H9 (cell line): ENCODE measurements around the gene DLG2. TPM values are rescaled to one million over a fixed set of nuclear protein-coding genes. Genes with fewer than 3 reads are reported as not detected.

ENCODE experiments used
- DNase-seq: peaks from one replicate; pipeline ENCODE4 v3.0.0-alpha.2; 2017
- H2AFZ ChIP-seq: one replicate; pipeline ENCODE4 v1.6.1; 2013; ENCODE audit warnings: mild to moderate bottlenecking, low read length, control low read depth, moderate library complexity
- H2AK5ac ChIP-seq: 2 replicates; pipeline ENCODE4 v1.6.1; 2013; ENCODE audit warnings: low read length, control low read depth, mixed read lengths; ENCODE audit not compliant: insufficient read length
- H2BK120ac ChIP-seq: one replicate; pipeline ENCODE4 v1.6.1; 2013; ENCODE audit warnings: low read depth, mild to moderate bottlenecking, low read length, control low read depth, inconsistent platforms; ENCODE audit not compliant: poor library complexity, severe bottlenecking
- H2BK12ac ChIP-seq: 2 replicates; pipeline ENCODE4 v1.6.1; 2013; ENCODE audit warnings: low read length, control low read depth, mixed read lengths, low read depth; ENCODE audit not compliant: insufficient read length
- H2BK15ac ChIP-seq: 2 replicates; pipeline ENCODE4 v1.6.1; 2013; ENCODE audit warnings: low read depth, low read length, control low read depth
- H2BK20ac ChIP-seq: one replicate; pipeline ENCODE4 v1.6.1; 2013; ENCODE audit warnings: low read depth, mild to moderate bottlenecking, low read length, control low read depth, inconsistent platforms; ENCODE audit not compliant: poor library complexity, severe bottlenecking
- H2BK5ac ChIP-seq: 2 replicates; pipeline ENCODE4 v1.6.1; 2013; ENCODE audit warnings: low read length, control low read depth, mixed read lengths; ENCODE audit not compliant: insufficient read length
- H3K14ac ChIP-seq: 2 replicates; pipeline ENCODE4 v1.6.1; 2013; ENCODE audit warnings: low read length, control low read depth; ENCODE audit not compliant: insufficient read depth
- H3K18ac ChIP-seq: 2 replicates; pipeline ENCODE4 v1.6.1; 2013; ENCODE audit warnings: low read depth, mild to moderate bottlenecking, mixed read lengths, low read length, control low read depth; ENCODE audit not compliant: insufficient read length
- H3K23ac ChIP-seq: 2 replicates; pipeline ENCODE4 v1.6.1; 2013; ENCODE audit warnings: low read length, control low read depth, mixed read lengths, low read depth; ENCODE audit not compliant: insufficient read length
- H3K23me2 ChIP-seq: 2 replicates; pipeline ENCODE4 v1.6.1; 2013; ENCODE audit warnings: low read depth, mild to moderate bottlenecking, mixed read lengths, low read length, control low read depth; ENCODE audit not compliant: insufficient read length, poor library complexity, severe bottlenecking
- H3K27ac ChIP-seq: 2 replicates; pipeline ENCODE4 v1.5.1; 2013; ENCODE audit warnings: low read length, control low read depth, mixed read lengths, low read depth; ENCODE audit not compliant: insufficient read length
- H3K27me3 ChIP-seq: 2 replicates; pipeline ENCODE4 v1.6.1; 2013; ENCODE audit warnings: low read length, control low read depth, inconsistent platforms; ENCODE audit not compliant: insufficient read depth
- H3K4ac ChIP-seq: 2 replicates; pipeline ENCODE4 v1.6.1; 2013; ENCODE audit warnings: low read depth, mild to moderate bottlenecking, control low read depth, inconsistent platforms, low read length, moderate library complexity
- H3K4me1 ChIP-seq: 2 replicates; pipeline ENCODE4 v1.6.1; 2013; ENCODE audit warnings: low read length, control low read depth, inconsistent platforms; ENCODE audit not compliant: insufficient read depth
- H3K4me2 ChIP-seq: 2 replicates; pipeline ENCODE4 v1.6.1; 2013; ENCODE audit warnings: low read length, control low read depth, mixed read lengths; ENCODE audit not compliant: insufficient read length, insufficient read depth
- H3K56ac ChIP-seq: 2 replicates; pipeline ENCODE4 v1.6.1; 2013; ENCODE audit warnings: low read depth, mild to moderate bottlenecking, mixed read lengths, low read length, control low read depth; ENCODE audit not compliant: insufficient read length
- H3K79me1 ChIP-seq: 2 replicates; pipeline ENCODE4 v1.6.1; 2013; ENCODE audit warnings: low read depth, mild to moderate bottlenecking, moderate library complexity, low read length, control low read depth, inconsistent platforms; ENCODE audit not compliant: insufficient read depth, poor library complexity, severe bottlenecking
- H3K79me2 ChIP-seq: 2 replicates; pipeline ENCODE4 v1.6.1; 2013; ENCODE audit warnings: low read length, control low read depth, inconsistent platforms; ENCODE audit not compliant: insufficient read depth
- H3K9ac ChIP-seq: 2 replicates; pipeline ENCODE4 v1.6.1; 2013; ENCODE audit warnings: low read length, control low read depth, mixed read lengths; ENCODE audit not compliant: insufficient read length; ENCODE audit errors: extremely low read depth
- H3K9me3 ChIP-seq: one replicate; pipeline ENCODE4 v1.6.1; 2013; ENCODE audit warnings: low read depth, low read length, inconsistent platforms; ENCODE audit not compliant: control insufficient read depth
- H3T11ph ChIP-seq: one replicate; pipeline ENCODE4 v1.6.1; 2013; ENCODE audit warnings: mild to moderate bottlenecking, low read length, control low read depth, inconsistent platforms
- H4K20me1 ChIP-seq: one replicate; pipeline ENCODE4 v1.6.1; 2013; ENCODE audit not compliant: control insufficient read depth, insufficient read length, insufficient read depth
- H4K5ac ChIP-seq: 2 replicates; pipeline ENCODE4 v1.6.1; 2013; ENCODE audit warnings: low read depth, mild to moderate bottlenecking, mixed read lengths, low read length, control low read depth; ENCODE audit not compliant: insufficient read length
- H4K8ac ChIP-seq: replicated peaks from 2 replicates; pipeline ENCODE4 v1.6.1; 2013; ENCODE audit warnings: low read length, control low read depth, mixed read lengths, low read depth; ENCODE audit not compliant: insufficient read length
- H4K91ac ChIP-seq: 2 replicates; pipeline ENCODE4 v1.6.1; 2013; ENCODE audit warnings: low read depth, mild to moderate bottlenecking, moderate library complexity, mixed read lengths, low read length, control low read depth; ENCODE audit not compliant: insufficient read length
- H3K27ac Mint-ChIP-seq, 3 experiments: 2 replicates in 2 of 3; 3 replicates in 1 of 3; pipeline ENCODE4 v1.8.0; 2020 to 2021; ENCODE audit warnings: mixed read lengths in 3 of 3, mild to moderate bottlenecking in 1 of 3, moderate library complexity in 1 of 3
- H3K27me3 Mint-ChIP-seq: 2 replicates; pipeline ENCODE4 v1.8.0; 2021; ENCODE audit warnings: low read depth, mild to moderate bottlenecking, moderate library complexity, mixed read lengths
- H3K36me3 Mint-ChIP-seq, 3 experiments: 2 replicates in 2 of 3; 3 replicates in 1 of 3; pipeline ENCODE4 v1.8.0; 2020 to 2021; ENCODE audit warnings: low read depth in 3 of 3, mixed read lengths in 3 of 3; ENCODE audit not compliant: insufficient read depth in 1 of 3
- H3K4me1 Mint-ChIP-seq, 2 experiments: 2 replicates each; pipeline ENCODE4 v1.8.0; 2020; ENCODE audit warnings: mixed read lengths in 2 of 2
- H3K4me3 Mint-ChIP-seq, 2 experiments: 2 replicates in 1 of 2; 3 replicates in 1 of 2; pipeline ENCODE4 v1.8.0; 2020 to 2021; ENCODE audit warnings: mild to moderate bottlenecking in 2 of 2, mixed read lengths in 2 of 2, moderate library complexity in 1 of 2
- H3K9me3 Mint-ChIP-seq, 2 experiments: 2 replicates in 1 of 2; 3 replicates in 1 of 2; pipeline ENCODE4 v1.8.0; 2020; ENCODE audit warnings: mild to moderate bottlenecking in 2 of 2, mixed read lengths in 2 of 2, moderate library complexity in 1 of 2
- WGBS: extraction: QIAGEN DNeasy Blood & Tissue Kit; methylation state at CpG from one replicate; pipeline ENCODE4 v1.1.7; 2013; ENCODE audit warnings: missing lambda C conversion rate, low lambda C conversion rate, mixed read lengths; ENCODE audit not compliant: insufficient read length; ENCODE audit errors: extremely low coverage; 5-methylcytosine and 5-hydroxymethylcytosine counted together
- total RNA-seq: library from RNA; stranded (reverse); gene quantifications from 2 replicates; pipeline ENCODE4 v1.2.1, GENCODE V29; 2021
- TF ChIP-seq, protein P1 (sequence below): fragments of 200-600 bp; sonication (generic); conservative IDR thresholded peaks from 3 replicates; pipeline ENCODE4 v1.8.0; 2021; ENCODE audit warnings: antibody characterized with exemption, mild to moderate bottlenecking

The DLG2 gene
- total RNA-seq, 1 experiment from 2014 or later: 8.0 TPM

DNA sequence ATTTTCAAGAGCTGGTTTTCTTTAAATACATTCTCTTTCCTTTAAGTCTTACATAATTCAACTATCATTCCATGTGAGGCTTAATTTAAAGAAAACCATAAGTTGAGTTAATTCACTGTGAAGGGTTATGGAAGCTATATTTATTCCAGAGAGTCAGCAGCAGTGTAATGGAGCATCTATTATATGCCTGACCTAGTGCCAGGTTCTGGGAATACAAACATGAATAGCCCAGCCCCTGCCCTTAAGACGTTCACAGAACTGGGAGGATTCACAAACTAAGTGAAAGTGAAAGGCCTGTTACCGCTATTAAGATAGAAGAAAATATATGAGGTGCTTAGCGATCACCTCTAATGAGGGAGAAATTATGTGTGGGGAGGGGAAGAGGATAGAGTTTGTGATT, 1932.1 kb downstream of the DLG2 start:
- H2BK12ac ChIP-seq: no peak overlapping the region
- Mint-ChIP-seq H3K27ac (no peak overlapping the region), H3K4me3 (no peak overlapping the region), H3K9me3 (no peaks in the 10 kb centered on the region), H3K4me1 (peaks cover 16 to 22% of the 10 kb centered on the region in 2 experiments), H3K36me3 (no peaks in the 10 kb centered on the region), H3K27me3 (no peaks in the 10 kb centered on the region; the same call in 1 of the 2 replicates)
- no peak overlapping the region for H2AFZ ChIP-seq
- H2AK5ac ChIP-seq: no peak overlapping the region
- H3K27ac ChIP-seq: no peak overlapping the region
- no peak for DNase-seq
- H2BK5ac ChIP-seq: no peak overlapping the region
- H3K23ac ChIP-seq: no peak overlapping the region
- H3T11ph ChIP-seq: no peak overlapping the region
- no peaks in the 10 kb centered on the region for H3K27me3 ChIP-seq
- no peaks in the 10 kb centered on the region for H4K20me1 ChIP-seq
- no peak overlapping the region for H3K9ac ChIP-seq
- H3K56ac ChIP-seq: no peak overlapping the region
- no peak overlapping the region for H4K8ac ChIP-seq
- no peaks in the 10 kb centered on the region for H3K9me3 ChIP-seq
- H3K4ac ChIP-seq: no peak overlapping the region
- no peak overlapping the region for H3K14ac ChIP-seq
- peaks cover 11% of the 10 kb centered on the region for H3K4me1 ChIP-seq
- no peaks in the 10 kb centered on the region for H3K23me2 ChIP-seq
- H3K18ac ChIP-seq: no peak overlapping the region
- no peak overlapping the region for H2BK20ac ChIP-seq
- no peak overlapping the region for H2BK120ac ChIP-seq
- no peak overlapping the region for H3K4me2 ChIP-seq
- no peak overlapping the region for H4K91ac ChIP-seq
- no peaks in the 10 kb centered on the region for H3K79me2 ChIP-seq
- no peak overlapping the region for H4K5ac ChIP-seq
- no peak overlapping the region for H2BK15ac ChIP-seq
- TF ChIP-seq, protein P1, sequence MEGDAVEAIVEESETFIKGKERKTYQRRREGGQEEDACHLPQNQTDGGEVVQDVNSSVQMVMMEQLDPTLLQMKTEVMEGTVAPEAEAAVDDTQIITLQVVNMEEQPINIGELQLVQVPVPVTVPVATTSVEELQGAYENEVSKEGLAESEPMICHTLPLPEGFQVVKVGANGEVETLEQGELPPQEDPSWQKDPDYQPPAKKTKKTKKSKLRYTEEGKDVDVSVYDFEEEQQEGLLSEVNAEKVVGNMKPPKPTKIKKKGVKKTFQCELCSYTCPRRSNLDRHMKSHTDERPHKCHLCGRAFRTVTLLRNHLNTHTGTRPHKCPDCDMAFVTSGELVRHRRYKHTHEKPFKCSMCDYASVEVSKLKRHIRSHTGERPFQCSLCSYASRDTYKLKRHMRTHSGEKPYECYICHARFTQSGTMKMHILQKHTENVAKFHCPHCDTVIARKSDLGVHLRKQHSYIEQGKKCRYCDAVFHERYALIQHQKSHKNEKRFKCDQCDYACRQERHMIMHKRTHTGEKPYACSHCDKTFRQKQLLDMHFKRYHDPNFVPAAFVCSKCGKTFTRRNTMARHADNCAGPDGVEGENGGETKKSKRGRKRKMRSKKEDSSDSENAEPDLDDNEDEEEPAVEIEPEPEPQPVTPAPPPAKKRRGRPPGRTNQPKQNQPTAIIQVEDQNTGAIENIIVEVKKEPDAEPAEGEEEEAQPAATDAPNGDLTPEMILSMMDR: no peak
- no peaks in the 10 kb centered on the region for H3K79me1 ChIP-seq
- no CpG with 5 or more reads among the region's 3 CpGs for WGBS
